NCI-H2227 treated with DMSO at 0.1 percent for 48 hours (cell line): ENCODE results near the gene MFAP2.

Experiments used
- DNase-seq: peaks from one replicate; lab custom pipeline; 2025; lab: John Stamatoyannopoulos, UW

Gene MFAP2

GRCh38 chr1:16980473-16981268, at the start of gene MFAP2:
MFAP2 (minus strand) TSS chr1:16980620; CDS start chr1:16978273, 2,347 bp downstream.
- DNase-seq = no peak

GRCh38 chr1:17030206-17030605, 49.8 kb upstream of the MFAP2 start:
- no peak for DNase-seq

GRCh38 chr1:17028662-17029188, 48.3 kb upstream of the MFAP2 start:
- DNase-seq = no peak

GRCh38 chr1:17027900-17028299, 47.5 kb upstream of the MFAP2 start:
- no peak for DNase-seq

GRCh38 chr1:17027403-17027802, 47.0 kb upstream of the MFAP2 start:
- no peak for DNase-seq

- no peak for DNase-seq
Measured at GRCh38 chr1:17024721-17025120, 44.3 kb upstream of the MFAP2 start.

GRCh38 chr1:17023573-17023972, 43.2 kb upstream of the MFAP2 start:
- no peak for DNase-seq

GRCh38 chr1:17023102-17023501, 42.7 kb upstream of the MFAP2 start:
- DNase-seq = no peak

GRCh38 chr1:17021896-17022295, 41.5 kb upstream of the MFAP2 start:
- no peak for DNase-seq

- no peak for DNase-seq
Measured at GRCh38 chr1:17020502-17020901, 40.1 kb upstream of the MFAP2 start.

- no peak for DNase-seq
Measured at GRCh38 chr1:17018849-17019248, 38.4 kb upstream of the MFAP2 start.

GRCh38 chr1:17017435-17017834, 37.0 kb upstream of the MFAP2 start:
- no peak for DNase-seq

- no peak for DNase-seq
Measured at GRCh38 chr1:17016317-17016661, 35.9 kb upstream of the MFAP2 start.

- no peak for DNase-seq
Measured at GRCh38 chr1:17014671-17015567, 34.5 kb upstream of the MFAP2 start.

- DNase-seq = no peak
Measured at GRCh38 chr1:17013491-17014320, 33.3 kb upstream of the MFAP2 start.

- DNase-seq = no peak
Measured at GRCh38 chr1:17012775-17013490, 32.5 kb upstream of the MFAP2 start.

- peak; percentile 80 for DNase-seq
Measured at GRCh38 chr1:17011439-17012307, 31.3 kb upstream of the MFAP2 start, which contains the start of gene ATP13A2. ATP13A2 (minus strand) TSS chr1:17011928; CDS start chr1:17011738, 190 bp downstream.

GRCh38 chr1:17011092-17011438, 30.6 kb upstream of the MFAP2 start:
- DNase-seq = no peak

- DNase-seq = no peak
Measured at GRCh38 chr1:17009706-17010105, 29.3 kb upstream of the MFAP2 start.

GRCh38 chr1:17008208-17008855, 27.9 kb upstream of the MFAP2 start:
- DNase-seq = no peak
